GM12892 (cell line): ENCODE measurements around the gene PDE4B.

Source experiments
- POLR2A ChIP-seq: IDR thresholded peaks from 2 replicates; pipeline ENCODE4 v1.6.1; 2011; ENCODE audit warnings: low read depth, low read length, control low read depth
- POLR2AphosphoS5 ChIP-seq: IDR thresholded peaks from 2 replicates; pipeline ENCODE4 v1.6.1; 2011; ENCODE audit warnings: low read depth, low read length, control low read depth
- TAF1 ChIP-seq: IDR thresholded peaks from 2 replicates; pipeline ENCODE4 v1.6.1; 2011; ENCODE audit warnings: low read depth, mild to moderate bottlenecking, control low read depth, low read length, borderline replicate concordance

DNA sequence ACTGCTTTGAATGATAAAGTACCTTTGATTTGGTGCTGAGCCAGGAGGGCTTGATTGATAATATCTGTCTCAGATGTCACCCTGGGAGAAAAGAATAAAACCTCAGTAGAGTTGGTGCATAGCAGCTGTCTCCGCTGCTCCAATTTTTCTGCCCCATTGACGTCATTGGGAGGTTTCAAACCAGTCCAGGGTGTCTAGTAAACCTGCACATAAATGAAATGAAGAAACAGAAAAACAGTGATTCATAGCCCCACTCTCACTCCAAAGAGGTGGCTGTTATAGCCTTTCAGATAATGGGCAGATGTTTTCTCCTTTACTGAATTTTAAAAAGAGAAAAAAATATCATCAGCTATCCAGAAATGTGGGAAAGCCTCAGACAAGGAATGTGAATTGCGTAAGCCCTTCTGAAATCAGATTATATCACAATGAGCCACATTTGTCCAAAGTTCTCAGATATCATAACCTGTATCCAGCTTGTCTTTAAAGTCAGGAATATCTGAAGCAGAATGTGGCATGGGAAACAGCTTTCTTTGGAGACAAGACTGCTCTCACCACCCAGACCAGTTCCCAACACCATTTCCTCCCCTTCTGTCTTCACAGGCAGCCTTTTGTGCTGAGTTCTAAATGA is 390.0 kb downstream of the PDE4B start:
- no peak for TF ChIP-seq POLR2AphosphoS5
- no peak for TF ChIP-seq POLR2A
- TF ChIP-seq TAF1, result no peak
